Smooth muscle cell (in vitro differentiated cells): ENCODE results near the gene FTO. TPM values are rescaled to one million over a fixed set of nuclear protein-coding genes. Genes with fewer than 3 reads are reported as not detected.
A peak's percentile ranks its signal among the peaks of the same experiment; 100 is the strongest.

Source experiments
- DNase-seq: peaks from one replicate; lab custom pipeline; 2025; ENCODE audit not compliant: unreplicated experiment; lab: John Stamatoyannopoulos, UW
- H2AFZ ChIP-seq: fragments of 200-600 bp; sonication (generic); 2 replicates; pipeline ENCODE4 v1.6.0; 2016; ENCODE audit warnings: antibody characterized with exemption, low read depth, mild to moderate bottlenecking
- H3F3A ChIP-seq: fragments of 200-600 bp; sonication (generic); 2 replicates; pipeline ENCODE4 v1.6.0; 2017; ENCODE audit warnings: antibody characterized with exemption, low read depth
- H3K27ac ChIP-seq: fragments of 200-600 bp; sonication (generic); 2 replicates; pipeline ENCODE4 v1.5.1; 2016; ENCODE audit warnings: low read depth, mild to moderate bottlenecking
- H3K27me3 ChIP-seq: fragments of 200-600 bp; sonication (generic); 2 replicates; pipeline ENCODE4 v1.6.1; 2016; ENCODE audit warnings: low read depth, mild to moderate bottlenecking
- H3K36me3 ChIP-seq: fragments of 200-600 bp; sonication (generic); 2 replicates; pipeline ENCODE4 v1.5.1; 2016; ENCODE audit warnings: low read depth
- H3K4me1 ChIP-seq: fragments of 200-600 bp; sonication (generic); 2 replicates; pipeline ENCODE4 v1.5.1; 2016; ENCODE audit warnings: low read depth
- H3K4me2 ChIP-seq: fragments of 200-600 bp; sonication (generic); 2 replicates; pipeline ENCODE4 v1.6.0; 2016; ENCODE audit warnings: mild to moderate bottlenecking
- H3K4me3 ChIP-seq: fragments of 200-600 bp; sonication (generic); 2 replicates; pipeline ENCODE4 v1.5.1; 2016; ENCODE audit warnings: mild to moderate bottlenecking
- H3K79me2 ChIP-seq: fragments of 200-600 bp; sonication (generic); 2 replicates; pipeline ENCODE4 v1.6.0; 2016; ENCODE audit warnings: low read depth, mild to moderate bottlenecking
- H3K9ac ChIP-seq: fragments of 200-600 bp; sonication (generic); 2 replicates; pipeline ENCODE4 v1.6.0; 2016; ENCODE audit warnings: low read depth
- H3K9me3 ChIP-seq: fragments of 200-600 bp; sonication (generic); replicated peaks from 2 replicates; pipeline ENCODE4 v1.5.1; 2016; ENCODE audit warnings: low read depth
- H4K20me1 ChIP-seq: fragments of 200-600 bp; sonication (generic); 2 replicates; pipeline ENCODE4 v1.6.0; 2016; ENCODE audit warnings: low read depth
- WGBS: methylation state at CpG from one replicate; pipeline ENCODE4 v1.1.7; 2016; ENCODE audit warnings: low lambda C conversion rate; 5-methylcytosine and 5-hydroxymethylcytosine counted together
- polyA plus RNA-seq: library from polyadenylated mRNA; unstranded; fragments of >200 nt; fragmentation: Nextera tagmentation; extraction: Ambion mirVana; gene quantifications from 2 replicates; pipeline ENCODE4 v1.2.1, GENCODE V29; 2016
- total RNA-seq: library from RNA; depleted of rRNA; stranded (reverse); fragments of >200 nt; gene quantifications from 2 replicates; pipeline ENCODE4 v1.2.3, GENCODE V29; 2014
- TF ChIP-seq, protein P1 (sequence below): fragments of 200-600 bp; sonication (generic); IDR thresholded peaks from 2 replicates; pipeline ENCODE4 v1.5.1; 2017; ENCODE audit warnings: borderline replicate concordance, mild to moderate bottlenecking, antibody characterized with exemption; ENCODE audit not compliant: insufficient read depth, poor library complexity, severe bottlenecking

Gene FTO
- total and polyA plus RNA-seq, 2 experiments from 2014 or later, result 81.1 to 89.9 TPM

DNA sequence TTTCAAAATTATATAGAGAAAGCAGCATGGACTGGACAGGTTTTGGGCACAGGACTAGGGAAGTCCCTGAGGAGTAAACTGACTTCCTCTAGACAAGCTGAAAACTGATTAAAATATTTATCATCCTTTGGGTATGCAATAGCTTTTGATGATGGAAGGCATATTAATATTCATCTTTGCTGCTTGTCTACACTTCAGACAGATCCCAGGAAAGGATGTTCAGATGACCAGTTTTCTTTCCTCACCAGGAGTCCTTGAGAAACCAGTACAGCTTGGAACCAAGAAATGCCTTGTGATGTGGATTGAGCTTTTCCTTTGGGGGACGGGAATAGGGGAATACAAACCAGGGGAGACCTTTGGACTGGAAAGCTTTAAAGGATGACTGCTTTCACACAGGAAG lies 195.5 kb downstream of the FTO start:
- WGBS, result 94% methylated on average over 1 of the region's 1 CpG
- Histone ChIP-seq H3K79me2 (no peaks in the 10 kb centered on the region), H4K20me1 (no peaks in the 10 kb centered on the region), H3F3A (peaks cover 4% of the 10 kb centered on the region), H3K27me3 (no peaks in the 10 kb centered on the region), H3K36me3 (no peaks in the 10 kb centered on the region), H3K27ac (no peak overlapping the region), H3K4me1 (peaks cover 16% of the 10 kb centered on the region), H3K4me2 (no peak overlapping the region), H3K9ac (no peak overlapping the region), H3K4me3 (no peak overlapping the region), H2AFZ (no peak overlapping the region), H3K9me3 (no peaks in the 10 kb centered on the region)
- TF ChIP-seq, protein P1, sequence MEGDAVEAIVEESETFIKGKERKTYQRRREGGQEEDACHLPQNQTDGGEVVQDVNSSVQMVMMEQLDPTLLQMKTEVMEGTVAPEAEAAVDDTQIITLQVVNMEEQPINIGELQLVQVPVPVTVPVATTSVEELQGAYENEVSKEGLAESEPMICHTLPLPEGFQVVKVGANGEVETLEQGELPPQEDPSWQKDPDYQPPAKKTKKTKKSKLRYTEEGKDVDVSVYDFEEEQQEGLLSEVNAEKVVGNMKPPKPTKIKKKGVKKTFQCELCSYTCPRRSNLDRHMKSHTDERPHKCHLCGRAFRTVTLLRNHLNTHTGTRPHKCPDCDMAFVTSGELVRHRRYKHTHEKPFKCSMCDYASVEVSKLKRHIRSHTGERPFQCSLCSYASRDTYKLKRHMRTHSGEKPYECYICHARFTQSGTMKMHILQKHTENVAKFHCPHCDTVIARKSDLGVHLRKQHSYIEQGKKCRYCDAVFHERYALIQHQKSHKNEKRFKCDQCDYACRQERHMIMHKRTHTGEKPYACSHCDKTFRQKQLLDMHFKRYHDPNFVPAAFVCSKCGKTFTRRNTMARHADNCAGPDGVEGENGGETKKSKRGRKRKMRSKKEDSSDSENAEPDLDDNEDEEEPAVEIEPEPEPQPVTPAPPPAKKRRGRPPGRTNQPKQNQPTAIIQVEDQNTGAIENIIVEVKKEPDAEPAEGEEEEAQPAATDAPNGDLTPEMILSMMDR, result no peak
- no peak for DNase-seq

DNA sequence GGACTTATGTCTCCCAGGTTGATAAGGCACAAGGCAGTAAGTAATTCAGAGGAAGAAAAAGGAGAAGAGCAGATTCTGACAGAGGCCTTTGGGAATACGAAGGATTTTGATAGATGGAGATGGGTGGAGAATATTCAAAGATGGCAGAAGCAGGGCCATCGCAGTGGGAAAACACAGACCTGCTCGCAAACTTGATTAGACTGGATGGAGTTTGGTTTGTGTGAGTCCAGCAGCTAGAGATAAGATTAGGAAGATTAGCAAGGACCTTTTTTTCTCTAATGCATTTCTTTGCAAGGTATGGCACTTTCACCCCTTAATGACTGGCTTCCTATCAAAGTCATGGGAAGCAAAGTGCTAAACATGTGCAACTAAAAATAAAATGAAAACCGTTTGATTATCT lies 196.7 kb downstream of the FTO start:
- H3K9me3 ChIP-seq, result no peaks in the 10 kb centered on the region
- TF ChIP-seq, protein P1, result no peak
- H3K4me3 ChIP-seq, result no peak overlapping the region
- no peak overlapping the region for H2AFZ ChIP-seq
- peaks cover 6% of the 10 kb centered on the region for H4K20me1 ChIP-seq
- no peak overlapping the region for H3K9ac ChIP-seq
- no peak overlapping the region for H3K4me2 ChIP-seq
- no peaks in the 10 kb centered on the region for H3K79me2 ChIP-seq
- H3K36me3 ChIP-seq, result no peaks in the 10 kb centered on the region
- DNase-seq, result no peak
- H3K4me1 ChIP-seq, result peaks cover 4% of the 10 kb centered on the region
- 58% methylated on average over 4 of the region's 4 CpGs for WGBS
- no peaks in the 10 kb centered on the region for H3K27me3 ChIP-seq
- H3K27ac ChIP-seq, result no peak overlapping the region
- H3F3A ChIP-seq, result no peaks in the 10 kb centered on the region

DNA sequence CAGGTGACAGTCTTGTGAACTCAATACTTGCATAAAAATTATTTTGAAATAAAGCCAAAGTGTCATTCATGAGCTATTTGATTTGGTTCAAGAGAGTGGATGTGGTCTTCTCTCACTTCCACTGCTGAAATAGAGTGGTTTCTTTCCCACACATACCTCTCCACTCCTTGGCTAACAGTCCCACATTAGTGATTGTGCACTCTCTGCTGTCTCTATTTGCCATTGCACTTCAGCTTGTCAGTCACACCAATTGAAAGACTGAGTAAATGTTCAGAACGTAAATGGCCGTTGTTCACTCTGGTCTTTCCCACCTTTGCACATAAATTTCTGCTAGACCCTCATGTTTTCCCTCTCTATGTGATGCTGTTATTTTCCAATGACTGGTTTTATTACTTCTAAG lies 197.5 kb downstream of the FTO start:
- Histone ChIP-seq H3K9me3 (no peaks in the 10 kb centered on the region), H3K4me3 (no peak overlapping the region), H3F3A (no peaks in the 10 kb centered on the region), H3K27ac (no peak overlapping the region), H3K9ac (no peak overlapping the region), H4K20me1 (peaks cover 6% of the 10 kb centered on the region), H3K36me3 (no peaks in the 10 kb centered on the region), H3K4me1 (no peaks in the 10 kb centered on the region), H3K27me3 (no peaks in the 10 kb centered on the region), H2AFZ (no peak overlapping the region), H3K79me2 (no peaks in the 10 kb centered on the region), H3K4me2 (no peak overlapping the region)
- DNase-seq, result no peak
- TF ChIP-seq, protein P1, result no peak
- WGBS, result 96% methylated on average over 2 of the region's 2 CpGs

DNA sequence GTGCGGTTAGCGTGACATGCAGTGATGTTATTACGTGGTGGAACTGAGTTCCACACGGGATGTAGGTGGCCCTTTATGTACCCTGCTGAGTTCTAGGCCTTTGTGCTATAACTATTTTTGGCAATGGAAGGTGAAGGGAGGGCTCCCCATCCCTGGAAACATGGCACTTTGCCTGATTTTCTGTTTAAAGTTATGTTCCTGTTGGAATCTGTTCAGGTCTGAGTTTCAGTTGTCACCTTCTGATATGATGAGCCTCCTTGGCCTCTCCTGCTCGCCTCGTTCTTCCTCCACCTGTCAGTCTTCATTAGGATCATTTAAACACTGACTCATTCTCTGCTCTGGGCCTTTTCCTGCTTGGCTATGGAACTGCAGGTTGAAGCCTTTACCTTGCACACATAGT lies 200.6 kb downstream of the FTO start:
- no peaks in the 10 kb centered on the region for H3K4me1 ChIP-seq
- no peak for DNase-seq
- no peak overlapping the region for H3K9ac ChIP-seq
- H3F3A ChIP-seq, result no peaks in the 10 kb centered on the region
- no peaks in the 10 kb centered on the region for H3K79me2 ChIP-seq
- H3K4me2 ChIP-seq, result peak overlapping the region; percentile 17
- no peak overlapping the region for H3K4me3 ChIP-seq
- TF ChIP-seq, protein P1, result no peak
- H4K20me1 ChIP-seq, result peaks cover 6% of the 10 kb centered on the region
- WGBS, result 82% methylated on average over 6 of the region's 6 CpGs
- H3K27me3 ChIP-seq, result no peaks in the 10 kb centered on the region
- no peaks in the 10 kb centered on the region for H3K36me3 ChIP-seq
- H2AFZ ChIP-seq, result no peak overlapping the region
- H3K27ac ChIP-seq, result no peak overlapping the region
- H3K9me3 ChIP-seq, result no peaks in the 10 kb centered on the region
